Cardiac septum (tissue), 1 donor: ENCODE results near the gene NEU4. TPM values are rescaled to one million over a fixed set of nuclear protein-coding genes. Genes with fewer than 3 reads are reported as not detected.
"Not testable (repeated sequence)": the region's sequence is repeated elsewhere in the genome, so short reads cannot be mapped to it uniquely, and the experiment has no call there.

Source experiments
- DNase-seq: peaks from one replicate; pipeline ENCODE4 v3.0.0-alpha.2; 2020; ENCODE audit warnings: low spot score
- intact Hi-C: fragments of 100-400 bp; cut with DNase I; formaldehyde crosslinking; loops from one replicate; pipeline ENCODE4 v1.14.0; 2022
- long read RNA-seq: library from polyadenylated mRNA; unstranded; transcript quantifications from one replicate; pipeline ENCODE4 v2.0.0, GENCODE V29; 2021
- total RNA-seq: library from RNA; stranded (reverse); fragmentation: NEBNext Ultra II Directional; extraction: Animal tissue kit (Norgen Biotek cat#: 25700); gene quantifications from one replicate; pipeline ENCODE4 v1.2.1, GENCODE V29; 2021
- donor health status: DM: no; HTN: no; CAD: no.

The NEU4 gene, protein sequence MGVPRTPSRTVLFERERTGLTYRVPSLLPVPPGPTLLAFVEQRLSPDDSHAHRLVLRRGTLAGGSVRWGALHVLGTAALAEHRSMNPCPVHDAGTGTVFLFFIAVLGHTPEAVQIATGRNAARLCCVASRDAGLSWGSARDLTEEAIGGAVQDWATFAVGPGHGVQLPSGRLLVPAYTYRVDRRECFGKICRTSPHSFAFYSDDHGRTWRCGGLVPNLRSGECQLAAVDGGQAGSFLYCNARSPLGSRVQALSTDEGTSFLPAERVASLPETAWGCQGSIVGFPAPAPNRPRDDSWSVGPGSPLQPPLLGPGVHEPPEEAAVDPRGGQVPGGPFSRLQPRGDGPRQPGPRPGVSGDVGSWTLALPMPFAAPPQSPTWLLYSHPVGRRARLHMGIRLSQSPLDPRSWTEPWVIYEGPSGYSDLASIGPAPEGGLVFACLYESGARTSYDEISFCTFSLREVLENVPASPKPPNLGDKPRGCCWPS
- not detected for total RNA-seq
- long read RNA-seq: 0 reads

DNA sequence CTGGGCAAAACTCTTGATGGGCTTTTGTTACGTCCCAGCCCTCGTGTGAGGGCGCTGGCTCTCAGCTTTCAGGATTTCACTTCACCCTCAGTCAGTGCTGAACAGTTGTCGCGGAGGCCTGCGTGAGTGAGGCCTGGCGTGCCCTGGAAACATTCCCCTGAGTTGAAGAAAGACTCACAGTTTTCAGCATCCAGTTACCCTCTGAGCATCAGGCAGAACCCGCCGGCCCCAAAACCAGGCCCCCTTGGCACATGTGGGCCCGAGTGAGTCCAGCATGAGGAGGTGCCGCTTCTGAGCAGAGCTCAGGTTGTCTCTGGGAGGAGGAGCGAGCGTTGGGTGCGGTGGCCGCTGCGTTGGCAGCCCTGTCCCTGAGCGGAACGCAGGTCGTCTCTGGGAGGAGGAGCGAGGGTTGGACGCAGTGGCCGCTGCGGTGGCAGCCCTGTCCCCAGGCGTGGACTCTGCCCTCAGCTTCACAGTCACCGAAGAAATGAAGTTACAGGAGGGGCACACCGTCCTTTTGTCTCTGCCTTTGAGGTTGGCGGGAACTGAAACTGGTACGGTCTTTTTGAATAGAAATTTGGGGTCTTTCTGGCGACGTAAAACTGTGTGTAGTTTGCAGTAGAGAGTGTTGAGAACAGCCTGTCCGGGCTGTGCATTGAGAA lies at the start of gene NEU4:
TSS of gene NEU4 (plus strand) at position 473 of the 662 bp plus-strand sequence. CDS start 5,292 bp downstream, outside the sequence.
- intact Hi-C loops: no loop called here
- DNase-seq: no peak

DNA sequence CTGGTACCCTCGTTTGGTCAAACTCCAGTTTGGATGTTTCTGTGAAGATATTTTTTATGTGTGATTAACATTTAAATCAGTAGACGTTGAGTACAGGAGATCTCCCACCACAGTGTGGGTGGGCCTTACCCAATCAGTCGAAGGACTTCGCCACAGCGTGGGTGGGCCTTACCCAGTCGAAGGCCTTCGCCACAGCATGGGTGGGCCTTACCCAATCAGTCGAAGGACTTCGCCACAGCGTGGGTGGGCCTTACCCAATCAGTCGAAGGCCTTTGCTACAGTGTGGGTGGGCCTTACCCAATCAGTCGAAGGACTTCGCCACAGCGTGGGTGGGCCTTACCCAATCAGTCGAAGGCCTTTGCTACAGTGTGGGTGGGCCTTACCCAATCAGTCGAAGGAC lies 49.1 kb upstream of the NEU4 start:
- not testable (repeated sequence) for DNase-seq

DNA sequence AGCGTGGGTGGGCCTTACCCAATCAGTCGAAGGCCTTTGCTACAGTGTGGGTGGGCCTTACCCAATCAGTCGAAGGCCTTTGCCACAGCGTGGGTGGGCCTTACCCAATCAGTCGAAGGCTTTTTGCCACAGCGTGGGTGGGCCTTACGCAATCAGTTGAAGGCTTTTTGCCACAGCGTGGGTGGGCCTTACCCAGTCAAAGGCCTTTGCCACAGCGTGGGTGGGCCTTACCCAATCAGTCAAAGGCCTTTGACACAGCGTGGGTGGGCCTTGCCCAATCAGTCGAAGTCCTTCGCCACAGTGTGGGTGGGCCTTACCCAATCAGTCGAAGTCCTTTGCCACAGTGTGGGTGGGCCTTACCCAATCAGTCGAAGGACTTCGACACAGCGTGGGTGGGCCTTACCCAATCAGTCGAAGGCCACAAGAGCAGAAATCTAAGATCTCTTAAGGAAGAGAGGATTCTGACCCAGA lies 48.7 kb upstream of the NEU4 start:
- intact Hi-C loops: no loop called here
- DNase-seq: no peak

More for the DNA sequence above, 49.1 kb upstream of the NEU4 start:
- intact Hi-C loops: not testable (repeated sequence)

DNA sequence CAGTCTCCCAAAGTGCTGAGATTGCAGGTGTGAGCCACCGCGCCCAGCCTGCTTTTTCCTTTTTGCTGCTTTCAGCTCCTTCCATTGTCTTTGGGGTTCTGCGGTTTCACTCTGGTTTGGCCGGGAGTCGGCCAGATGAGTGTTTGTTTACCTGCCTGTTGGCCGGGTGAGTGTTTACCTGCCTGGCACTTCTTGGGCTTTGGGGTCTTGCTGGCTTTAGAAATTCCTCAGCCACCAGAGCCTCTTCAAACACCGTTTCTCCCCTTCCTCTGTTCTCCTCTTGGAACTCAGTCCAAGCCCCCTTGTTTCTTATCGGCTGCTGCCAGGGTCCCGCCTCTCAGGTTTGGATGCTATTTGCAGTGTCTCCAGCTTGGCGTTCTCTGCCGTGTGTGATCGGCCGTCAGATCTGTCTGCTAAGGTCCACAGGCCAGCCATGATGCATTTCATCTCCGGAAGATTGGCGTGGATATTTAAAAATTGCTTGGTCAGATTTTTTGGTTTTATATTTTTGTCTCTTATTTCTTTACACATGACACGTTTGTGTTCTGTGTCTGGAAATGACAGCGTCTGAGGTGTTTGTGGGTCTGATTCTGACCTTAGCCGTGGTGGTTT lies 46.6 kb upstream of the NEU4 start:
- peak; percentile 62 for DNase-seq
- intact Hi-C loops: no loop called here

DNA sequence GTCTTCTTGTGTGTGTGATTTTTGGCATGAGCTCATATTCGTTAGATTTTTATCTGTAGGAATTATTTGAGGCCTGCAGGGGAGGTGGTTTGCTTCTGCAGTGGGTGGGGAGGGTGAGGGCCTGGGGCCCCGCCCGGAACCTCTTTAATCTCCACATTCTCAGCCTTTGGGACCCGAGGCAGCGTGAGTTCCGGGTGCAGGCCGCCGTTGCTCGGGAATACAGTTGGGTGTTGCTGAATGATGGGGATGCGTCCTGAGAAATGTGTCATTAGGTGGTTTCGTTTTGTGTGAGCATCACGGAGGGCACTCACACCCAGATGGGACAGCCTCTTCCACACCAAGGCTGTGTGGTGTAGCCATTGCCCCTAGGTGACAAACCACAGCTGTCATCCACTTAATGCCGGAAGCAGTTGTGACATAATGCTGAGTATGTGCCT lies 46.0 kb upstream of the NEU4 start:
- DNase-seq: peak; percentile 62
- intact Hi-C loops: no loop called here

DNA sequence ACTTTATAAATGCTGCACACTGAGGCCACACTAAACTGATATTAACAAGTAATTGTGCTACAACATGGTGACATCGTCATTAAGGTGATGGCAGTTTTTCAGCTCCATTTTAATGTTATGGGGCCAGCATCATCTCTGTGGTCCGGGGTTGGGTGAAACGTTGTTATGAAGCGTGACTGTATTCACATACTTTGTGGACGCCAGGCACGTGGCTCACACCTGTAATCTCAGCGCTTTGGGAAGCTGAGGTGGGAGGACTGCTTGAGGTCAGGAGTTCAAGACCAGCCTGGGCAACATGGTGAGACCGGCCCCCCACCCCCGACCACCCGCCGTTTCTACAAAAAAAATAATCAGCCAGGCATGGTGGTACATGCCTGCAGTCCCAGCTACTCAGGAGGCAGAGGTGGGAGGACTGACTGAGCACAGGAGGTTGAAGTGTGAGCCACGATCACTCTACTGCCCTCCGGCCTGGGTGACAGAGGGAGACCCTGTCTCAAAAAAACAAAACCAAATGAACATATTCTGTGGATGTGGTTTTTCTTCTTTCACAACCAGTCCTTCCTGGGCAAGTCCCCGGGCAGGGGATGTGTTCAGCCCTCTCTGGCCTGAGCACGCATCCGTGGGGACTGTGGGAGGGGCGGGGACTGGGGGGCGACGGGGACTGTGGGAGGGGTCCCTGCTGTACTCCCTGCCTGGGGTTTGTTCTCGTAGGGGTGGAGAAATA lies 45.3 kb upstream of the NEU4 start:
- peak; percentile 71 for DNase-seq
- intact Hi-C loops: no loop called here

DNA sequence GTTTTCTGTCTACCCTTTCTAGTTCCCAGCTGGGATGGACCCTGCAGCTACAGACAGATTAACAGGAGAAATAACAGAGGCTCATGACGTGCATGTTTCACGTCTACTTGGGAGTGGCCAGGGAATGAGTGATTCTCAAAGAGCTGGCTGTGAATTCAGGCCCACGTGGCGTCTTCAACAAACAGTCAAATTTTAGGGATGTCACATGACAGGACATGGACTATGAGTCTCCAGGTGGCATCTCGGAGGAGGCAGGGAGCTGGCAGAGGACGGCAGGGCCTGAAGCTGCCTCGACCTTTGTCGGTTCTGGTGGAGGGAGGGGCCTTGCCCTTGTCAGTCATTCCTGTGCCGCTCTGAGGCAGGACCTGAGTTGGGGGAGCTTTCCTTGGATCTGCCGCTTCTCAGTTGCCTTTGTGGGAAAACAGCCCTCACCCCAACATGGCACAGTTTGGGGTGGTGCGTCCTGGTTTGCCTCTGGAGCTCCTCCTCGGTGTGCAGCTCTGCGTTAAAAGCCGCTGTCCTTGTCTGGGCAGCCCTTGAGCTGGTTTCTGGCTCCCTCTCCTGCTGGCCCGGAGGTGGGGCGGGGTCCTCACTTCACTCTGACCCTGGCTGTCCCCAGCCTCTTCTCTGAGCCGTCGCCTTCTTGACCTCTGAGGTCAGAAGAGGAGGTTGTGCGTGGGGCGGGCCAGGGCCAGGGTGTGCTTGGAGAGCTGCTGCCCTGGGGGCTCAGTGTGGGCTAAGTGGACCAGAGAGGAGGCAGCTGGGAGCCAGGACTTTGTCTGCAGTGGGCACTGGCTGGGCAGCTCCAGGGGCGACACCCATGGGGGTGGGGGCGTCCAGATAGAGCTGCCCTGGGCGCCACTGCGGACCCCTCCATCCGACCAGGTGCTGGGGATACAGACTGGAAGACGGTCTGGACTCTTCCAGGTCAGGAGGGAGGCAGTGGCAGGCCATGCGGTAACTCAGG lies 44.4 kb upstream of the NEU4 start:
- DNase-seq: peak; percentile 69
- intact Hi-C loops: no loop called here

DNA sequence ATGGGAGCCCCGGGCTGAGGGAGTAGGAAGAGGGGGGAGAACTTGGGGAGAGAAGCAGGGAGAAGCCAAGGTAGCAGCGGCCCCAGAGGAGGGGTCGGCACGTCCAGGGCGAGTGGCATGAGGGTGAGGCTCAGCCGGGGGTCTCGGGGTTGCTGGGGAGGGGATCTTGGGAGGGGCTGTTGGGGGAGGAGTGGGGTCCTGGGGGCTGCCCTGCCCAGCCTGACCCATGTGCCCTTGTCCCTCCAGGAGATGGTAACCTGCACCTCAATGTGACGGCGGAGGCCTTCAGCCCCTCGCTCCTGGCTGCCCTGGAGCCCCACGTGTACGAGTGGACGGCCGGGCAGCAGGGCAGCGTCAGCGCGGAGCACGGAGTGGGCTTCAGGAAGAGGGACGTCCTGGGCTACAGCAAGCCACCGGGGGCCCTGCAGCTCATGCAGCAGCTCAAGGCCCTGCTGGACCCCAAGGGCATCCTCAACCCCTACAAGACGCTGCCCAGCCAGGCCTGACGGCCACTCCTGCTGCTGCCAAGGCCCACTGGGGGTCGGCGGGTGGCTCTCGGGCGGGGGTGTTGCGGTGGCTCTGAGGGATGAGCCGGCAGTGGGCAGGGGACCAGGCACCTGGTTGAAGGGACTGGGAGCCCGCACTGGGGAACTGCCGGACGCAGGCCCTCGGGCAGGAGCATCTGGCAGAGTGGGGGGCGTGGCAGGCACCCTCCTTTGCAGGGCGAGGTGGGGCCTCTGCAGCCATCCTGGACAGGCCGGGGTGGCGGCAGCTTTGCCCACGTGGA lies 41.3 kb upstream of the NEU4 start:
- peak; percentile 22 for DNase-seq
- intact Hi-C loops: no loop called here

DNA sequence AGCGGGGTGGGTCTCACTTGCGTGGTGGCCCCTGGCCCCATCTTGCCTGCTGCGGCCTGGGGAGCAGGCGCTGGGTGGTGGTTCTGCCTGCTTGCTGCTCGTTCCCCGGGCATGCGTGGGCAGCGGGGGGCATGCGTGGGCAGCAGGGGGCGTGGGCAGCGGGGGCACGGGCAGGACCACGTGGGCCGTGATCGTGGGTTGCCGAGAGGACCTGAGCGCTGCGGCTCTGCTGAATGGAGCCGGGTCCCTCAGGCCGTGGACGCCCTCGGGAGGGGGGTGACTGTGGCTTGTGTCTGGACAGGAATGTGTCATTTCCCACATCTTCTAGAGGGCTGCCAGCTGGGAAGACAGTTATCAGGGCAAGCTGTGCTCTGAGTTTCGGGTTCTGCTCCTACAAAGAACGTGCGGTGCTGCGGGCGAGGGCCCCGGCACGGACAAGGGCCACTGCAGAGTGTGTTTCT lies 40.7 kb upstream of the NEU4 start:
- DNase-seq: no peak
- intact Hi-C loops: no loop called here

DNA sequence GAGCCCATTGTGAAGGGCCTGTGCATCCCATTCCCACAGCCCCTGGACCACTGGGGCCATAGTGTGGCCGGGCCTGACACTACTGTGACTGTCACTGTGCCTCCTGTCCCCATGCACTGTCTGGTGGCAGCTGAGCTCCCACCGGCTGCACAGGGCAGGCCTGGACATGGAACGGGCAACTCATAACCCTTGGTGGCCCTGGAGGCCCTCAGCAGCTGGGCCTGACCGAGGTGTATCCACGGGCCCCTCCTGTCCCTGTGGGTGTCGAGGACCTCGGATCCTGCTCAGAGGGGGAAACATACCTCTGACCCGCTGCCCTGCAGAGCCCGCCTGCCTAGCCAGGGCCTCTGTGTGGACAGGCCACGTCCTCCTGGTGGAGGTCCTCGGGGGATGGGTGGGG lies 40.1 kb upstream of the NEU4 start:
- intact Hi-C loops: no loop called here
- no peak for DNase-seq

DNA sequence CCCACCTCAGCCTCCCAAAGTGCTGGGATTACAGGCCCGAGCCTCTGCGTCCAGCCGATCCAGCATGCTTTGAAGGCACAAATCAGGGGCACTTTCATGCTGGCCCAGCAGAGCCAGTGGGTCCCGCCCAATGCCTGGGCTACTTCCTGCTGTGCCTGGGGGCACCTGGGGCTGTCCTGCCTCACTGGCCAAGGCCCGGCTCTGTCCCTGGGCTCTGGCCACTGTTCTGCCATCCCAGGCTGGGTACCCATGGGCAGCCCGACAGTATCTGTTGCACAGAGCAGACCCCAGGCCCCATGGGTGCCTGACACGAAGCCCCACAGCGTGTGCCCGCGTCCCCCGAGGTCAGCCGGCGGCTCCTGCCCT lies 39.2 kb upstream of the NEU4 start:
- intact Hi-C loops: no loop called here
- DNase-seq: peak; percentile 54

DNA sequence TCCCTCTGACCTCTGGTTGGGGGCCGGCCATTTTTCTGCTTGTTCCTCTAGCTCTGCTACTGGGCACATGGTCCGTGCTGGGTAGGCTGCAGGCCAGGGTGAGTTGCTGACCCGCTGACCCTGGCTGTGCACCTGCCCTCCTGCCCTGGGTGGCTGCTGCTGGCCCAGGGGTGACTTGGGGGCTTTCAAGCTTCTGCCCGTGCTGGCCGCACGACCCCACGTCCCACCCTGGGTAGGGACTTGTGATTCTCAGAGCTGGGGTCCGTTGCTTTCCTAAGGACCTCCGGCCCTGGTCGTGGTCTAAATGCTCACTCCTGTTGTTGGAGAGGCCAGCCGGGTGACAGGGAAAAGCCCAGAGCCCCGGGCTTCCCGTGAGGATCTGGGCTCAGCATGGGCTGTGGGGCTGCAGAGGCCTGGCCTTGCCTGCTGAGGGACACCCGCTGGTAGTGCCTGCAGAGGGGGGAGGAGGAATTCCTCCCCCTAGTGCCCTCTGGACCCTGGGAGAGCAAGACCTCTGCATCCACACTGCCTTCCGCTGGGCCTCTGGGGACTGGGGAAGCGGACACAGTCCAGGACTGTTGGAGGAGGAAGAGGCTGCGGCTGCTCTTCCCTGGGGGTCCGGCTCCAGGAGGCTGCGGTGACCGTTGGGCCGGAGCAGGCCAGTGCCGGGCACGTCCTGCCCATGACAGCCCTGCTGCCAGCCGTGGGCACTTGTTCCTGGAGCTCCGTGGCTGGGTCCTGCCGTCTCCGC lies 38.6 kb upstream of the NEU4 start:
- no peak for DNase-seq
- intact Hi-C loops: no loop called here

DNA sequence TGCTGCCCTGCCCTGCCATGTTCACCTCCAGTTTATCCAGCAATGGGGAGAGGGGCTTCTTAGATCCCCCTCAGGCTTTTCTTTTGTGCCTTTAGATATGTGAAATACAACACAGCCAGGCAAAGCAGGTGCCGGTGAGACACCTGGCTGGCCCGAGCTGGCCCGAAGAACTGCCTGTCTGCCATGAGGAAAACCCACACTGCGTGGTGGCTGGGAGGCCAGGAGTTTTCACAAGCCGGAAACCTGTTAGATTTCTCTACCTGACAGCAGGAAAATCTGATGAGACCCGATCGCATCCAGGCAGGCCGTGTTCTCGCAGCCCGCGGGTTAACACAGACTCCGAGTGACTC lies 38.1 kb upstream of the NEU4 start:
- no peak for DNase-seq
- intact Hi-C loops: no loop called here

DNA sequence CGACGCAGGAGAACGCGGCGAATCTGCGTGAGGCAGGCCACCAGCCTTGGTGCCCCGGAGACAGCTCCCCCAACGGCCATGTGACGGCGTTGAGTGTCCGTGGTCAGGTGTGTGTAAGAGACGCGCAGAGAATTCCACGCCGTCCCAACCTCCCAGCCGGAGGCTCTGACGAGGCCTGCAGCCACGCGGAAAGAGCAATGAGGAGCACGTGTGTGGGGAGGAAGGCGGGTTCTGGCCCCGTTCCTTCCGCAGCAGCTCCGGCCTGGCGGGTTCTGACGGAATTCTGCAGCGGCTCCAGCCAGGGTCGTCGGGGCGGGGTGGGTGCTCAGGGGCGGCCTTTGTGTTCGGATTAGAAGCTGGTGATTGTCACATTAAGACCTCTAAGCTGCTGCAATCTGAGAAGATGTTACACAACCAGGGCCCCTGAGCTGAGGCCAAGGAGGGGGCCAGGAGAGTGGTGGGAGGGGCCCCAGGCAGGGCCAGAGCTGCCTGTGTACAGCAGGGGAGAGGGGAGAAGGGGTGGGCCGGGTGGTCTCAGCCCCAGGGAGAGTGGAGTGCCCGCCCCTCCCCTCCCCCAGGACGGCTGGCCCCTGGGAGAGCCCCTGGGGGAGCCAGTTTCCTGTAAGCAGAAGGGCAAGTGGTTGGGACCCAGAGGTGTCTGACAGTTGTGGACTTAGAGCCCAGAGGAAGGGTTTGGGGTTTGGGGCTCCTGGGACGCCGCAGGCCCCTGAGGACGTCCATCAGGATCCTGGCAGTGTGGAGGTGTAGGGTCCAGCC lies 37.5 kb upstream of the NEU4 start:
- intact Hi-C loops: no loop called here
- peak; percentile 65 for DNase-seq

DNA sequence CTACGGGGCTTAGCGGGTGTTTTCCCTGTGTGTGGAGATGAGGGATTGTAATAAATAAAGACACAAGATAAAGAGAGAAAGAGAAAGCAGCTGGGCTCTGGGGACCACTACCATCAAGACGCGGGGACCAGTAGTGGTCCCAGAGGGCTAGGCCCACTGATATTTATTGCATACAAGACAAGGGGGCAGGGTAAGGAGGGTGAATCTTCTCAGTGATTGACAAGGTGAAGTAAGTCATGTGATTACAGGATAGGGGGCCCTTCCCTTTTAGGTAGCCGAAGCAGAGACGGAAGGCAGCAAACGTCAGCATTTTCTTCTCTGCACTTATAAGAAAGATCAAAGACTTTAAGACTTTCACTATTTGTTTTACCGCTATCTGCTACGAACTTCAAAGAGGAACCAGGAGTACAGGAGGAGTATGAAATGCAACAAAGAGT lies 36.9 kb upstream of the NEU4 start:
- DNase-seq: no peak
- intact Hi-C loops: no loop called here
